Thyroid gland (tissue), 4 donors: Measurements from ENCODE around the gene RPL31. TPM values are rescaled to one million over a fixed set of nuclear protein-coding genes. Genes with fewer than 3 reads are reported as not detected.

Experiments used
- DNase-seq, 2 donors: peaks; one replicate each; pipeline ENCODE4 v3.0.0-alpha.2; 2019
- H3K27ac ChIP-seq, 3 donors: fragments of 200-600 bp; sonication (generic); 1 replicate in 2 of 3; 2 replicates in 1 of 3; pipeline ENCODE4 v1.5.1; 2016 to 2019; ENCODE audit warnings: mild to moderate bottlenecking in 1 of 3, moderate library complexity in 1 of 3
- H3K27me3 ChIP-seq: fragments of 200-600 bp; sonication (generic); one replicate; pipeline ENCODE4 v1.5.1; 2019
- H3K36me3 ChIP-seq, 2 donors: fragments of 200-600 bp; sonication (generic); one replicate each; pipeline ENCODE4 v1.5.1; 2016 to 2019
- H3K4me1 ChIP-seq, 2 donors: fragments of 200-600 bp; sonication (generic); one replicate each; pipeline ENCODE4 v1.5.1; 2017 to 2019
- H3K4me3 ChIP-seq, 3 donors: fragments of 200-600 bp; sonication (generic); replicated peaks in 1 of 3; 1 replicate in 2 of 3; 2 replicates in 1 of 3; pipeline ENCODE4 v1.5.1; 2016; ENCODE audit warnings: mild to moderate bottlenecking in 1 of 3
- H3K9me3 ChIP-seq: fragments of 200-600 bp; sonication (generic); one replicate; pipeline ENCODE4 v1.5.1; 2017
- POLR2A ChIP-seq, 2 donors: fragments of 450-650 bp; IDR thresholded peaks; one replicate each; pipeline ENCODE4 v1.6.1; 2017; ENCODE audit warnings: antibody characterized with exemption in 2 of 2, mild to moderate bottlenecking in 2 of 2, moderate library complexity in 1 of 2
- WGBS, 2 donors: methylation state at CpG; one replicate each; pipeline ENCODE4 v1.1.5; 2017; 5-methylcytosine and 5-hydroxymethylcytosine counted together
- intact Hi-C: fragments of 100-400 bp; cut with DNase I; formaldehyde crosslinking; loops from one replicate; pipeline ENCODE4 v1.15.1; 2023
- total RNA-seq, 4 donors: library from RNA; depleted of rRNA; stranded (reverse); fragments of >200 nt; gene quantifications; one replicate each; pipeline ENCODE4 v1.2.3, GENCODE V29; 2016
- TF ChIP-seq, protein P1 (sequence below), 6 experiments: fragments of 200-600 bp in 3 of 6; fragments of 450-650 bp in 3 of 6; sonication (generic) in 3 of 6; IDR thresholded peaks; one replicate each; pipeline ENCODE4 v1.5.1; 2016 to 2019; ENCODE audit warnings: antibody characterized with exemption in 6 of 6, mild to moderate bottlenecking in 2 of 6, inconsistent platforms in 1 of 6, moderate library complexity in 1 of 6

RPL31 gene
- total RNA-seq, 4 donors from 2014 or later: 216 to 1,406 (median 718) TPM

DNA sequence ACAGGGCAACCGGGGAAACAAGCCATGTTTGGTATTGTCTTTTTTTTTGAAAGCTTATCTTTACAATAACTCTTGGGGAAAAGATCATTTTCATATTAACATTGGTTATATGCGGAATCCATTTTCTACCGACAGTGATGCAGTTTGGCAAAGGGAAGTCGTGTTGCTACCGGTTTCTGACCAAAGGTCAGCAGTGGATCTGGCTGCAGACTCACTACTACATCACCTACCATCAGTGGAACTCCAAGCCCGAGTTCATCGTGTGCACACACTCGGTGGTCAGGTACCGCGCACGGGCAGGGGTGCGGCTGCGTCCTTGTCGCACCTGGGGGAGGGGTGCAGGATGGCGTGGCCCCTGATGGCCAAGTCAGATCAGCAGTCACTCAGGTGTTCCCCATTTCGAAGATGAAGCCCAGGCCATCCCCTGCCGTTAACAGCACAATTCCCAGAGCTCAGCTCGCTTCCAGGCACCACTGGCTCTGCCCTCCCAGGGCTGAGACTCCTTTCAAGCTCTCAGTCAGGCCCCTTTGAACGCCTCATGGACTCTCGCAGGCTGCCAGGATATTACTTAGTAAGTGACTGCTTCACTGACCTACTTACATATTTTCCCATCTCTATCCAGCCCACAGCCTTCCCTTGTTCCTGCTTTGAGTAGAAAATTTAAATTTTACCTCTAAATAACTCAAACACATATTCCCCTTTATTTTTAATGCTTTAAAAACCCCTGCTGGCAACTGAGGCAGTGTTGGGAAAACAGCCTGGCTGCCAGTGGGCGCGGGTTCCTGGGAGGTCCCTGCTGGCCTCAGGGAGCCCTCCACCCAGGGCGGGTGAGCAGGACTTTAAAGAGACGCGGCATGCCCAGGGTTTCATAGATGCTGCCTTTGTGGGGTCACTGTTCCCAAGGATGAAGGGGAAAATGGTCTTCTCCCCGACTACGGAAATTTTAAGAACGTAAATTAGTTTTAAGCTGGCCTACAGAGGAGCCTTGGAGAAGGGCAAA is 33.6 kb upstream of the RPL31 start:
- TF ChIP-seq POLR2A (IDR thresholded peaks at IDR 0.05): no peak
- TF ChIP-seq, protein P1, sequence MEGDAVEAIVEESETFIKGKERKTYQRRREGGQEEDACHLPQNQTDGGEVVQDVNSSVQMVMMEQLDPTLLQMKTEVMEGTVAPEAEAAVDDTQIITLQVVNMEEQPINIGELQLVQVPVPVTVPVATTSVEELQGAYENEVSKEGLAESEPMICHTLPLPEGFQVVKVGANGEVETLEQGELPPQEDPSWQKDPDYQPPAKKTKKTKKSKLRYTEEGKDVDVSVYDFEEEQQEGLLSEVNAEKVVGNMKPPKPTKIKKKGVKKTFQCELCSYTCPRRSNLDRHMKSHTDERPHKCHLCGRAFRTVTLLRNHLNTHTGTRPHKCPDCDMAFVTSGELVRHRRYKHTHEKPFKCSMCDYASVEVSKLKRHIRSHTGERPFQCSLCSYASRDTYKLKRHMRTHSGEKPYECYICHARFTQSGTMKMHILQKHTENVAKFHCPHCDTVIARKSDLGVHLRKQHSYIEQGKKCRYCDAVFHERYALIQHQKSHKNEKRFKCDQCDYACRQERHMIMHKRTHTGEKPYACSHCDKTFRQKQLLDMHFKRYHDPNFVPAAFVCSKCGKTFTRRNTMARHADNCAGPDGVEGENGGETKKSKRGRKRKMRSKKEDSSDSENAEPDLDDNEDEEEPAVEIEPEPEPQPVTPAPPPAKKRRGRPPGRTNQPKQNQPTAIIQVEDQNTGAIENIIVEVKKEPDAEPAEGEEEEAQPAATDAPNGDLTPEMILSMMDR (IDR thresholded peaks at IDR 0.05): no peak

DNA sequence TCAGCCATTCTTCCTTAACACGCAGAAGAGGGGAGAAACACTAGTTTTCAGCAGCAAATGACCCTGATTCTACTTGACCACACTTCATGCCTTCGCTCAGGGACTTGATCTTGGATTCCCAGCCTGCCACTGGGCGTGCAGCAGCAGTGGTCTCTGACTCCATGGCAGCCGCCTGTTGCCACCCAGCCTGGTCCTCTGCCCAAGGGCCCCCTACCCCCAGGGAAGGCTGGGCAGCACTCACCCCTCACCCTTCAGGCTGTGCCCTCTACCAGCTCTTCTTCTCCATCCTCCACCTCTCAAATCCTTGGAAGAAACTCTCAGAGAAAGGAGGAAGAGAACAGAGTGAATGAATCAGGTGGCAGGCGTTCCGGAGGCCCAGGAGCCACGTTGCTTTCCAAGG is 32.1 kb upstream of the RPL31 start:
- no peaks in the 10 kb centered on the region for H3K27me3 ChIP-seq
- TF ChIP-seq POLR2A (IDR thresholded peaks at IDR 0.05): no peak
- TF ChIP-seq, protein P1 (IDR thresholded peaks at IDR 0.05): no peak
- H3K4me3 ChIP-seq: no peak overlapping the region
- no peaks in the 10 kb centered on the region for H3K9me3 ChIP-seq
- no peak for DNase-seq
- peaks cover 0 to 2% of the 10 kb centered on the region in 2 donors for H3K4me1 ChIP-seq
- H3K36me3 ChIP-seq: peaks cover 4% of the 10 kb centered on the region in 2 donors
- intact Hi-C loops: no loop called here
- no peak overlapping the region for H3K27ac ChIP-seq
- WGBS, 2 donors: 94 to 96% methylated on average over 4 to 7 of the region's 7 CpGs

More for the DNA sequence above, 33.6 kb upstream of the RPL31 start:
- Histone ChIP-seq H3K4me3 (no peak overlapping the region), H3K9me3 (no peaks in the 10 kb centered on the region), H3K4me1 (peaks cover 0 to 3% of the 10 kb centered on the region in 2 donors), H3K36me3 (peaks cover 4% of the 10 kb centered on the region in 2 donors), H3K27me3 (no peaks in the 10 kb centered on the region), H3K27ac (no peak overlapping the region)
- DNase-seq: no peak
- WGBS, 2 donors: 93 to 95% methylated on average over 27 to 28 of the region's 28 CpGs
- intact Hi-C loops: no loop called here

DNA sequence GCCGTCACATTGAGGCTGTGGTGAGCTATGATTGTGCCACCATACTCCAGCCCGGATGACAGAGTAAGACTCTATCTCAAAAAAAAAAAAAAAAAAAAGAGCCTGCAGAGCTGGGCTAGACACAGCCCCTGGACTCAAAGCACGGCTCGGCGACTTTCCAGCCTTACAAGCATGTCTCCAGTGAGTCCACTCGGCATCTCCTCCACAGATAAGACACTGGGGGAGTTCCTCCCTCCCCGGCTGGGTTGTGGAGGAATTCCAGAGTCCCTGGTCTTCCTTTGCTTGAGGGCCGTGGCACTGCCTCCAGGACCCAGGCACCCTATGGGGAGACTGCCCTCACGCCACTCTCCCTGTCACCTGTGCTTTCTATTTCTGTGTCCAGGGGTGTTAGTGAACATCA is 30.9 kb upstream of the RPL31 start:
- intact Hi-C loops: no loop called here
- H3K27ac ChIP-seq: no peak overlapping the region
- no peak overlapping the region for H3K4me3 ChIP-seq
- H3K36me3 ChIP-seq: peaks cover 4% of the 10 kb centered on the region in 2 donors
- TF ChIP-seq, protein P1 (IDR thresholded peaks at IDR 0.05): no peak
- TF ChIP-seq POLR2A (IDR thresholded peaks at IDR 0.05): no peak
- peaks cover 0 to under 1% of the 10 kb centered on the region in 2 donors for H3K4me1 ChIP-seq
- no peaks in the 10 kb centered on the region for H3K27me3 ChIP-seq
- H3K9me3 ChIP-seq: no peaks in the 10 kb centered on the region
- 94% methylated on average over 9 of the region's 9 CpGs for whole genome bisulfite sequencing, 2 donors
- no peak for DNase-seq

DNA sequence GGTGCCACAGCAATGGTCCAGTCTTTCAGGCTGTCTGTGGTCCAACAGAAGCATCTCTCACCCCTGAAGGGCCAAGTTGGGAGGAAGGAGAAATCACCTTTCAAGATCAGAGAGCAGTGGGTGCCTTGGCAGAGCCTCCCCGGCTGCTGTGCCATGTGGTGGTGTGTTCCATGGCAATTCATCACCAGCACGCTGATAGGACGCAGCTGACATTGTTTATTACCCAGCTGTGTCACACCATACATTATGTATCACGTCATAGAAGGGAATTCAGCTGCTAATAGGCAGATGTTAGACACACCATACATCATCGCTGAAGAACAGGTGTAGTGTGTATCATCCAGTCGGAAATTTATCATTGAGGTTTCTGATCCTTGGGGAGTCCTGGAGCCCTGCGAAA is 29.6 kb upstream of the RPL31 start:
- TF ChIP-seq, protein P1 (IDR thresholded peaks at IDR 0.05): no peak
- no peak for TF ChIP-seq POLR2A (IDR thresholded peaks at IDR 0.05)
- H3K27me3 ChIP-seq: no peaks in the 10 kb centered on the region
- intact Hi-C loops: no loop called here
- DNase-seq: no peak
- H3K27ac ChIP-seq: no peak overlapping the region
- H3K36me3 ChIP-seq: peaks cover 4% of the 10 kb centered on the region in 2 donors
- 94 to 95% methylated on average over 7 of the region's 7 CpGs for WGBS, 2 donors
- peaks cover 0 to 5% of the 10 kb centered on the region in 2 donors for H3K4me1 ChIP-seq
- no peak overlapping the region for H3K4me3 ChIP-seq
- H3K9me3 ChIP-seq: no peaks in the 10 kb centered on the region
